ENCODE data around the gene EPHA1. TPM values are rescaled to one million over a fixed set of nuclear protein-coding genes. Genes with fewer than 3 reads are reported as not detected.

Gene EPHA1
- total RNA-seq, 2 donors from 2014 or later, result 0.71 TPM; not detected in 1

DNA sequence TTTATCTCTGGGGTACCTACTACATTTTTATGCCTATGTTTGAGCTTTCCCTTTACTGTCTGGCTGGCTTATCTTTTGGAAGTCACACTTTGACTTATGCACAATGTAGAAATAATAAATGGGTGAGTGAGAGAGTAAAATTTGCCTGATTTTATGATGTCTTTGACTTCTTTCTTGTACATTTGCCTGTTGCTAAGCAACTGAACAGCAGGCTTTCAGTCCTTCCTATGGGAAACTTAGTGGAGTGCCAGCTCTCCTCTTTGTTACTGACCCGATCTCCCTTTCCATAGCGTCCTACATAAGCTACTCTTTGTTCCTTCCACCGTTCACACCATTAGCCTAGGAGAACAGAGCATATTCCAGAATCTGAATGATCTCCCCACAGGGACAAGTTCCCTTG is 38.8 kb upstream of the EPHA1 start:
- TF ChIP-seq, protein P1, sequence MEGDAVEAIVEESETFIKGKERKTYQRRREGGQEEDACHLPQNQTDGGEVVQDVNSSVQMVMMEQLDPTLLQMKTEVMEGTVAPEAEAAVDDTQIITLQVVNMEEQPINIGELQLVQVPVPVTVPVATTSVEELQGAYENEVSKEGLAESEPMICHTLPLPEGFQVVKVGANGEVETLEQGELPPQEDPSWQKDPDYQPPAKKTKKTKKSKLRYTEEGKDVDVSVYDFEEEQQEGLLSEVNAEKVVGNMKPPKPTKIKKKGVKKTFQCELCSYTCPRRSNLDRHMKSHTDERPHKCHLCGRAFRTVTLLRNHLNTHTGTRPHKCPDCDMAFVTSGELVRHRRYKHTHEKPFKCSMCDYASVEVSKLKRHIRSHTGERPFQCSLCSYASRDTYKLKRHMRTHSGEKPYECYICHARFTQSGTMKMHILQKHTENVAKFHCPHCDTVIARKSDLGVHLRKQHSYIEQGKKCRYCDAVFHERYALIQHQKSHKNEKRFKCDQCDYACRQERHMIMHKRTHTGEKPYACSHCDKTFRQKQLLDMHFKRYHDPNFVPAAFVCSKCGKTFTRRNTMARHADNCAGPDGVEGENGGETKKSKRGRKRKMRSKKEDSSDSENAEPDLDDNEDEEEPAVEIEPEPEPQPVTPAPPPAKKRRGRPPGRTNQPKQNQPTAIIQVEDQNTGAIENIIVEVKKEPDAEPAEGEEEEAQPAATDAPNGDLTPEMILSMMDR (IDR thresholded peaks at IDR 0.05), result no peak
- H3K9me3 ChIP-seq, result no peaks in the 10 kb centered on the region

DNA sequence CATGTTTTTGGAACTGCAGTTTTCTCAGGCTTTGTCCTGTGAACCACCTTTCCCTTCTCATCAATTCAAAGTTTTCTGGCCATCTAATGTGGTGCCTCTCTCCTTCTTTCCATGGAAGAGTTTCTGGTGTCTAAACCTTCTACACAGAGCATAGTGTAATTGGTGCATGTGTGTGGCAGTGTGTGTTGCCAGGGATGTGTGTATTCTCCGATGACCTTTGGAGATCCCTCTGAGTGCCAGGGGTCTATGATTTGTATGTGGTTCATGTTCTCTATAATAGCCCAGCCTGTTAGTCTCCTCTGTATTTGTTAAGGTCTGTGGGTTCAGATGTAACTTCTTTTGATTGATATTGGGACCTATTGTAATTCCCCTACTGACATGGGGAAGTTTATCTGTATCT is 36.1 kb upstream of the EPHA1 start:
- no peak for DNase-seq (ENCODE audit: low spot score)
- Histone ChIP-seq H3K4me3 (no peak overlapping the region), H3K27me3 (no peaks in the 10 kb centered on the region), H3K4me1 (no peaks in the 10 kb centered on the region), H3K9me3 (no peaks in the 10 kb centered on the region), H3K36me3 (no peaks in the 10 kb centered on the region), H3K27ac (no peak overlapping the region)
- TF ChIP-seq, protein P1 (IDR thresholded peaks at IDR 0.05), result no peak

More for the DNA sequence above, 38.8 kb upstream of the EPHA1 start:
- Histone ChIP-seq H3K27ac (no peak overlapping the region), H3K27me3 (no peaks in the 10 kb centered on the region), H3K4me3 (no peak overlapping the region), H3K4me1 (no peaks in the 10 kb centered on the region), H3K36me3 (no peaks in the 10 kb centered on the region)
- no peak for DNase-seq (ENCODE audit: low spot score)

- TF ChIP-seq, protein P1 (IDR thresholded peaks at IDR 0.05), result no peak
- H3K4me1 ChIP-seq, result no peaks in the 10 kb centered on the region
- DNase-seq (ENCODE audit: low spot score), result no peak
- no peaks in the 10 kb centered on the region for H3K27me3 ChIP-seq
- H3K4me3 ChIP-seq, result no peak overlapping the region
- no peaks in the 10 kb centered on the region for H3K9me3 ChIP-seq
- no peak overlapping the region for H3K27ac ChIP-seq
- no peaks in the 10 kb centered on the region for H3K36me3 ChIP-seq
Observed at GRCh38 chr7:143444063-143444782, 35.6 kb upstream of the EPHA1 start.

- Histone ChIP-seq H3K27ac (no peak within 1 kb of the TSS), H3K9me3 (no peaks in the 10 kb centered on the region), H3K27me3 (no peaks in the 10 kb centered on the region), H3K4me3 (no peak within 1 kb of the TSS), H3K4me1 (no peaks in the 10 kb centered on the region), H3K36me3 (no peaks in the 10 kb centered on the region)
- DNase-seq (ENCODE audit: low spot score), result no peak
- TF ChIP-seq, protein P1 (IDR thresholded peaks at IDR 0.05), result no peak
Observed at GRCh38 chr7:143443153-143443552, 34.5 kb upstream of the EPHA1 start, which contains the start of gene TAS2R60. Gene TAS2R60 (plus strand): TSS chr7:143443453. CDS start chr7:143443453, 0 bp downstream.

DNA sequence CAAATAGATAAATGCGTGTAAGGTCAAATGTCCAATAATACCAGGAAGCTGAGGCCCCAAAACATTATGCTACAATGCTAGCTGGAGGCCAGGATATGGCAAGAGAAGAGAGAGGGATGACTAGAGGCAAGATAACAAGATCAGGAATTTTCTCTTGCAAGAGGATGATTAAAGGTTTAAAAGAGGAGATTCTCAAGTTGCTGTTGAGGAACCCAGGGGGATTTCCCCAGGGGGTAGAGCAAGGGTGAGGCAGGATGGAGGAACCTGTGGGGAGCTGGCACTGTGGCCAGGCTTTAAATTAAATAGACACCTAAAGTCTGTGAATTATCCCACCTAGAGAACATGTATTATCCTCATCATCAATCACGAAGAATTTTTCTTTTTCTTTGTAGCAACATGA is 31.2 kb upstream of the EPHA1 start:
- DNase-seq (ENCODE audit: low spot score), result no peak
- Histone ChIP-seq H3K4me1 (no peaks in the 10 kb centered on the region), H3K36me3 (no peaks in the 10 kb centered on the region), H3K27me3 (no peaks in the 10 kb centered on the region), H3K27ac (no peak overlapping the region), H3K9me3 (no peaks in the 10 kb centered on the region), H3K4me3 (no peak overlapping the region)
- TF ChIP-seq, protein P1 (IDR thresholded peaks at IDR 0.05), result no peak

DNA sequence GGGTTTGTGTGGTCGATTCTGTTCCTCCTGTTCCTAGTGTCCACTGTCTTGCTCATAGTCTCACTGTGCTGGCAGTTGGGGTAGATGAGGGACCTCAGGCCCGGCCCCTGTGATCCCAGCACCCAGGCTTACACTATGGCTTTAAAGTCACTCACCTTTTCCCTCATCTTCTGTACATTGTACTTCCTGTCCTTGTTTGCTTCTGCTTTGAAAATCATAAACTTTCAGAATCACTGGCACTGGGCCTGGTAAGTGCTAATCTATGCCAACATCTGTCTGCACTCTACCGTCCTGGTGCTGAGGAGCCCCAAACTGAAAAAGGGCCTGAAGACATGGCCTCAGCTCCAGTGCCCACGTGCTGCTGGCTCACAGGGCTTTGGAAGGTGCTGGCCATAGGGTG is 28.9 kb upstream of the EPHA1 start:
- H3K36me3 ChIP-seq, result no peaks in the 10 kb centered on the region
- no peak overlapping the region for H3K27ac ChIP-seq
- TF ChIP-seq, protein P1 (IDR thresholded peaks at IDR 0.05), result no peak
- H3K4me1 ChIP-seq, result no peaks in the 10 kb centered on the region
- H3K9me3 ChIP-seq, result no peaks in the 10 kb centered on the region
- no peak overlapping the region for H3K4me3 ChIP-seq
- H3K27me3 ChIP-seq, result no peaks in the 10 kb centered on the region
- DNase-seq (ENCODE audit: low spot score), result no peak

Data from right atrium auricular region (tissue), 2 donors.